Stimulated activated CD4-positive, alpha-beta T cell treated with anti-CD3 and anti-CD28 coated beads, TNF-alpha, amount 100 ng/mL, for 48 hours (primary cell): ENCODE results near the gene BARX1.
"Not testable (repeated sequence)": the region's sequence is repeated elsewhere in the genome, so short reads cannot be mapped to it uniquely, and the experiment has no call there.

Experiments
- DNase-seq, 3 donors: peaks; one replicate each; pipeline ENCODE4 v3.0.0-alpha.2; 2020; ENCODE audit warnings: low read depth in 3 of 3

BARX1 gene, protein sequence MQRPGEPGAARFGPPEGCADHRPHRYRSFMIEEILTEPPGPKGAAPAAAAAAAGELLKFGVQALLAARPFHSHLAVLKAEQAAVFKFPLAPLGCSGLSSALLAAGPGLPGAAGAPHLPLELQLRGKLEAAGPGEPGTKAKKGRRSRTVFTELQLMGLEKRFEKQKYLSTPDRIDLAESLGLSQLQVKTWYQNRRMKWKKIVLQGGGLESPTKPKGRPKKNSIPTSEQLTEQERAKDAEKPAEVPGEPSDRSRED

DNA sequence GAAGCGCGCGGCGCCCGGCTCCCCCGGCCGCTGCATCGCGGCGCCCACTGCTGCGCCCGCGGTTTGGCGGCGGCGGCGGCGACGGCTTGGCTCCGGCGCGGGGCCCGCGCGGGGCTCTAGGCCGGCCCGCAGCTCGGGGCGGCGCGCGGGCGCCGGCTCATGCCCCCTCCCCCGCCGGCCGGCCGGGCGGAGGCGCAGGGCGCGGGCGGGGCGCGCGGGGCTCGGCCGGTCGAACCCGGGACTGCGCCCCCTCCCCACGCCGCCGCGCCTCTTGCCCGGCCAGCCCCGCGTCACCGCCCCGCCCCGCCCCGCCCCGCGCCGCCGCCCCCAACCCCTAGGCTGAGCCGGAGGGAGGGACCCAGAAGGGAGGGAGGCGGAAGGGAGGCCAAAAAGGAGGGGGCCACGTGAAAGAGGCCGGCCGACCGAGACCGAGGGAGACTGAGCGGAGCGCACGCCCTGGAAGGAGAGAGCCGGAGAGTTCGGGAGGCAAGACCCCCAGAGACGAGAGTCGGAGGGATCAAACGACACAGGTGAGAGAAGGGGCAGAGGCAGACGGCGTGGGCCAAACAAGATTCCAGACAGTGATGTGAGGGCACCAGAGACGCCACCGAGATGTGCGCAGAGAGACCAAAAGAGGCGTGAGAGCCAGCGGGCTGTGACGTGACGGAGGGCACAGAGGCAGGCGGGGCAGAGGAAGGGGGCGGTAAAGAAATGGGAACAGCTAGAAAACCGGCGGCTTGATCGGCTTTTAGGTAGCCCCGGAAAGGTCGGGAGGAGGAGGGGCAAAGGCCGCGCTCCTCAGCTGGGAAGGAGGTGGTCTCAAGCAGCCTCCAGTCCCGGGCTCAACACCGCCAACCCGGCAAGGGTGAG is at the start of gene BARX1:
BARX1 (minus strand) TSS at position 245 of the 870 bp plus-strand sequence; CDS start at position 36, 209 bp downstream.
- peak in 1 of 3 donors; percentile 21 for DNase-seq

DNA sequence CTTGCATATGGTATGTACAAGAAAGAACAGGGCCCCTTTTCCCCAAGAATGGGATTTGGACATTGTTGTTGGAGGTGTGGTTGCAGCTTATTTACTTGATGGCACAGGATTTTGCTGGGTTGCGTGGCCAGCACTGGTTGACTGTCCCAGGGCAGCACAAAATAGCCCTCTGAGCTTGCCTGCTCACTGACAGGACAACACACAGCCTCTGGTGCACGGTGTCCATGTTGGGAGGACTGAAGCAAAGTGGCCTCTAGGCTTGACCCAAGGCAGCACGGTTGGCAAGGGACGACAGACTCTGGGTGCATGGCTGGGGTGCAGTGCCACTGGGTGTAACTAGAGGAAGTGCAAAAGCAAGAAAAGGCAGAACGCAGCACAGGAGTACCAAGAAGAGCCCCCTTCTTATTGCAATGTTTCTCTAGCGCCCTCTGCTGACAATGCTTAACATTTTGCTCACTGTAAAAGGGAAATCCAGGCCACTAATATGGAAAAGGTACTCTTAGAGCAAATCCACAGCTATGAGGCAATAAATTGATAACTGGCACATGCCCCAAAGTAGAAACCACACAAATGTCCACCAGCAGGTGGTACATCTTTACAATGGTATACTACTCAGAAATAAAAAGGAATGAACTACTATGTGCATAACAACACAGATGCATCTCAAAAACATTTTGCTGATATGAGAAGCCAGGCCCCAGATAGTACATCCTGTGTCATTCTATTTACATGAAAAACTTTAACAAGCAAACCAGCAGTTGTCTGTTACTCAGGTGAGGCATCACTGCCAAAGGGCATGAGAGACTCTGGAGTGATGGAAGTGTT is 47.4 kb upstream of the BARX1 start:
- DNase-seq, result peak in 1 of 3 donors; percentile 21

DNA sequence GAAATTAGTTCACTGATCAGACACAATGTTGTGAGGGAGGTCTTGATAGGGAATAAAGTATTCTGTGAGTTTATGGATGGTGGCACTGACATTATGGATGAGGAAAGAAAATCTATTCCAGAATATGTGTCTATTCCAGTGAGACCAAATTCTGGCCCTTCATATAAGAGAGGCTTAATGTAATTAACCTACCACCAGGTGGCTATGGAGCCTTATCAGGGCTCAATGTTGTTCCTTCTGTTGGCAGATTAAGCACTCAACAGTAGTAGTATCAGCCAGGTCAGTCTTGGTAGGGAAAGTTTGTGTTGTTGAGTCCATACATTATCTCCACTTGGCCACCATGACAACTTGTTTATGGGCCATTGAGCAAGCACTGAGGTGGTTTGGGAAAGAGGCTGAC is 41.7 kb upstream of the BARX1 start:
- no peak for DNase-seq

DNA sequence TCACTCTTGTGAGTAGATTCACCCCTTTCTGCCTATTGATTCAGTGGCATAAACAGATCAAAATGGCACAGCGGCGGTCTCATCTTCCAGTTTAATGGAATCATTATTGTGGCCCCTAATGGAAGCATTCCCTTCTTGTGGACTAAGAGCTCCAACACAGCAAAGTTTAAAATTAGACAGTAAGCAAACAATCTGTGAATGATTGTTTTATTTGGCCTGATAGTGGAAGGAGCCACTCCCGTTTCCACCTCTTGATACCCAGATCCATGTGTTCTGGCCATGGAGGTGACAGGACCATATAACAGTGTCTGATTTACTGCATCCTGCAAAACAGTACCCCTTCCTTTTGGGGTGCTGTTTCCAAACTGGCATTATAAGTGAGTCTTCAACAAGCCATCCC is 41.2 kb upstream of the BARX1 start:
- no peak for DNase-seq

DNA sequence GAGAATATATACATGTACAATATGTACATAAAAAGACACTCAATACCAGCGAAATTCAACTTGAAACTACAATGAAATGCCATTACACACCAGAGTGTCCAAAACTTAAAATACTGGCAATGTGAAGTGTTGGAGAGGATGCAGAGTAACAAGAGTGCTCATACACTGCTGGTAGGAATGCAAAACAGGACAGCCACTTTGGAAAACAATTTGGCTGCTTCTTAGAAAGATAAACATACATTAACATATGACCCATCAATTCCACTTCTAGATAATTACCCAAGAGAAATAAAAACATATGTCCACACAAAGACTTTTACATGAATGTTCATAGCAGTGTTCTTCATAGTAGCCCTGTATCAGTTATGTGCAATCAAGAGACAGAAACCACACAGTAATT is 39.4 kb upstream of the BARX1 start:
- no peak for DNase-seq

DNA sequence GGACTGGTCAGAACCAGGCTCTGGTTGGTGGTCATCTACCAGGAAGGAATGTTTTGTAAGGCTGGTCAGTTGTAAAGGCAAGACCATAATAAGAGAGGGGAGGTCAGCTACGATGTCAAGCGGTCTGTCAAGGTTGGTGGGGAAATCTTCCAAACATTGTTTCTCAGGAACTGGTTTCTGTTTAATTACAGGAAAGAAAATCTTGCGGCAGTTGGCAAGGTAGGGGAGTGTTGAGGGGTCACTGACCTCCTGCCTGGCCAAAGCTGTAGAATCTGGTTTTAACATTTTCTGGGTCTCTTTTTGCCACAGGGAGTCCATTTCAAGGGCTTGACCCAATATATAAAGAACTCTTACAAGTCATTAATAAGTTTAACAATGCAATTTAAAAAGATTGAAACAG is 39.0 kb upstream of the BARX1 start:
- DNase-seq, result no peak

- no peak for DNase-seq
These were observed 37.7 kb upstream of the BARX1 start for GRCh38 chr9:93992830-93993229.

DNA sequence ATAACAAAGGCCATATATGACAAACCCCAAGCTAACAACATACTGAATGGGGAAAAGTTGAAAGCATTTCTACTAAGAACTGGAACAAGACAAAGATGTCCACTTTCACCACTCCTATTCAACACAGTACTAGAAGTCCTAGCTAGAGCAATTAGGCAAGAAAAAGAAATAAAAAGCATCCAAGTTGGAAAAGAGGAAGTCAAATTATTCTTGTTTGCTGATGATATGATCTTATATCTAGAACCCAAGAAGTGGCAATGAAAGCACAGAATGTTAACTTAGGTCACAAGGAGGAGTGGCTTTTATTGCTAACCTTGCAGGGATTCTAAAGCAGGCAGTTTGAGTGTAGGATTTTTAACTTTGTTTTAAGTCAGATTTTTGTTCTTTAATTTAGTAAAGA is 35.3 kb upstream of the BARX1 start:
- DNase-seq, result no peak

DNA sequence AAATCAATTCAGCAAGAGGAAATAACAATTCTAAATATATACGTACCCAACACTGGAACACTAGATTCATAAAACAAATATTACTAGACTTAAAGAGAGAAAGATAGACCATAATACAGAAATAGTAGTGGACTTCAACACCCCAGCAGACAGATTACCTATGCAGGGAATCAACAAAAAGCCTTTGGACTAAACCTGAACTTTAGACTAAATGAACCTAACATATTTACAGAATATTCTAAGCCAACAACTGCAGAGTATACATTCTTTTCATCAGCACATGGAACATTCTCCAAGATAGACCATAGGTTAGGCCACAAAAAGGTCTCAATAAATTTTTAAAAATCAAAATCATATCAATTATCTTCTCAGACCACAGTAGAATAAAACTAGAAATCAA is 32.9 kb upstream of the BARX1 start:
- no peak for DNase-seq

- no peak for DNase-seq
These were observed 29.7 kb upstream of the BARX1 start for GRCh38 chr9:93984860-93985259.

DNA sequence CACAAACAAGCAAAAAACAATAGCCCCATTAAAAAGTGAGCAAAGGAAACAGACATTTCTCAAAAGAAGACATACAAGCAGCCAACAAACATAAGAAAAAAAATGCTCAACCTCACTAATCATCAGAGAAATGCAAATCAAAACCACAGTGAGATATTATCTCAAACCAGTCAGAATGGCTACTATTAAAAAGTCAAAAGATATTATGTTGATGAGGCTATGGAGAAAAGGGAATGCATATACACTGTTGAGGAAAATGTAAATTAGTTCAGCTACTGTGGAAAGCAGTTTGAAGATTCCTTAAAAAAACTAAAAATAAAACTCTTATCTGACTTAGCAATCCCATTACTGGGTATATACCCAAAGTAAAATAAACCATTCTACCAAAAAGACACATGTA is 28.7 kb upstream of the BARX1 start:
- no peak for DNase-seq

- DNase-seq, result no peak
These were observed 24.6 kb upstream of the BARX1 start for GRCh38 chr9:93979721-93980120.

- no peak for DNase-seq
These were observed 23.4 kb upstream of the BARX1 start for GRCh38 chr9:93978551-93978950.

- DNase-seq, result no peak
These were observed 21.8 kb upstream of the BARX1 start for GRCh38 chr9:93976973-93977372.

DNA sequence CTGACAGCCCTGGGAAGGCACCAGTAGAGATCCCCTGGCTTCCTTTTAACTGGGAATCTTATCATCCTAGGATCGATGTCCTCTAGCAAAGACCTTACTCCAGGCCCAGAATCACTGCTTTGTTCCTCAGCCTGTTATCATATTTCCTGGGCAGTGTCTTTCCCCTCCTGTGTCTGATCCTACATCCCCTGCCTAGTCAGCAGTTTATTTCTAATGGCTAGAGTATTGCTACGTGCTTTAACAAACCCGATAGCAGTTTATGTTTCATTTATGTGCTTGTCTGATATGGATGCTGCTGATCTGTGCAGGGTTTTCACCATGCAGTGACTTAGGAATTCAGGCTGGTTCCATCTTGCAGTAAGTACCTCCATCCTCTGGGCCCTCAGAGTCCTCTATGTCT is 20.9 kb upstream of the BARX1 start:
- DNase-seq, result no peak

- no peak for DNase-seq
These were observed 20.1 kb upstream of the BARX1 start for GRCh38 chr9:93975262-93975661.

GRCh38 chr9:93974151-93974550 is 19.0 kb upstream of the BARX1 start:
- DNase-seq, result no peak

DNA sequence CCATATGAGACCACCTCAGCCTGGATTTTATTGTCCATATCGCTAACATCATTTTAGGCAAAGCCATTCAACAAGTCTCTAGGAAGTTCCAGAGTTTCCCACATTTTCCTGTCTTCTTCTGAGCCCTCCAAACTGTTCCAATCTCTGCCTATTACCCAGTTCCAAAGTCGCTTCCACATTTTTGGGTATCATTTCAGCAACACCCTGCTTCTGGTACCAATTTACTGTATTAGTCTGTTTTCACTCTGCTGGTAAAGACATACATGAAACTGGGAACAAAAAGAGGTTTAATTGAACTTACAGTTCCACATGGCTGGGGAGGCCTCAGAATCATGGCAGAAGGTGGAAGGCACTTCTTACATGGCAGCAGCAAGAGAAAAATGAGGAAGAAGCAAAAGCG is 17.5 kb upstream of the BARX1 start:
- not testable (repeated sequence) for DNase-seq

- DNase-seq, result no peak
These were observed 14.1 kb upstream of the BARX1 start for GRCh38 chr9:93969328-93969661.

DNA sequence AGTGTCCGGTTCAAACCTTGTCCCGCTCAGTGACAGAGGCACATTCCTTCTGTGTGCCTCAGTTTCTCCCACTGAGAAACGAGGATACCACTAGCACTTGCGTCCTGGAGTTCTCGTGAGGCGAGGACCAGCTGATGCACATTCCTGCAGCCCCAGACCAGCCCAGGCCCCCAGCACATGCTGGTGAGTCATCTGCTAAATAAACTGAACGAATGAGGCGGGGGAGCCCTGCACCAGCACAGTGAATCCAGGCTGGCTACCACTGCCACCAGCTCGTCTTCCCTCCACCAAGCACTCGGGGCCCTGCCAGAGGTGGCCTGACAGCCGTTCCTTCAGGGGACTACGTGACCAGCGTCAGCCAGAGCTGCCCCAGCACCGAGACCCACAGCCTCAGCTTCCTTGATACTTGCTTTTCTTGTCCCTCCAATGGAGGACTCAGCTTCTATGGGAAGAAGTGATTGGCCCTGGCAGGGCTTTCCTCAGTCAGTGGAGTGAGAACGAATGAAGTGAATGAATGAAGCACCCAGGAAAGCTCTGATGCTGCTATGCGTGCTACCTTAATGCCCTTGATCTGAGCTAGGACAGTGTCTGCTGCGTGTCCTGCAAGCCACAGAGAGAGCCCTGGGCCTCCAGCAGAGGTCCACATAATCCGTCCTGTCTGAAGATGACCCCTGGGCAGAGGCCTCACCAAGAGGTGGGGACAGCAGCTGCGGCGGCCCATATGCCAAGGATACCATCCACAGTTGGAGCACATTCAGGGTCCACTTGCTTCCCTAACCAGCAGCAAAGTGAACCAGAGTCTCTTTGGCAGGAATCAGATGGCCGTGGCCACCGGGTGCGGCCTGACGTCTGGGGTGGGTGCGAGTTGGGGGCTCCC is 13.5 kb upstream of the BARX1 start:
- DNase-seq, result no peak

DNA sequence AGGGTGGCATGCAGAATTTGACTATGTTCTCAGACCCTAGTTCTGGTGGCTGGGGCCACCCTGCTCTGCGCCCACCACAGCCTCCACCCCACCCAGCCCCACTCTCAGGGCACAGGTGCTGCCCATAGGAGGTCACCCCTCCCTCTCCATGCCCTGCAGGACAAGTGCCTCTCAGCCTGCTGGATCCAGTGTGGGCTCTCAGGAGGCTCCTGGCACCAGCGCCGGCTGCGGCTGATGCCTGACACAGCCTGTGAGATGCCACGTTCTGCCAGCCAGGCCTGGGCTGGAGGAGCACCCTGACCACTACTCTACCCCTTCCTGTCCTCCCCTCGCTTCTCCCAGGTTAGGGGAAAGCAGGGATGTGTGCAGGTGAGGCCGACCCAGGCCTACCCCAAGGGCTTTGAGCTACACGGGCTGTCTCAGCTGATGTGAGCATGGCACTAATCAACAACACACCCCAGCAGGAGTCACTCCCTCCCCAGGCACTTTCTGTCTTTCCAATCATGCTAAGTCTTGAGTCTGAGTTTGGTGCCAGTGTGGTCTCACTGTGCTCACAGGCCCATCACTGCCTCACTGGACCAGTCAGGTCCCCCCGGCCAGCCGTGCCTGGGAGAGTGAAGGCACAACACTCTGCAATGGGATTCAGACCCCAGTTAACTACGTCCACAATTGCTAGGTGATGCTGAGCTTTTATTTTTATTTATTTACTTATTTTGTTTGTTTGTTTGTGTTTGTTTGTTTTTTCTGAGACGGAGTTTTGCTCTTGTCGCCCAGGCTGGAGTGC is 12.1 kb upstream of the BARX1 start:
- DNase-seq, result no peak
